GM12878 (cell line): ENCODE measurements around the gene ZNF467. TPM values are rescaled to one million over a fixed set of nuclear protein-coding genes. Genes with fewer than 3 reads are reported as not detected.

Source experiments
- ATAC-seq: fragments of 200-7000 bp; cut with Tn5 transposase; 3 replicates; pipeline ENCODE4 v1.9.1; 2020; ENCODE audit warnings: mild to moderate bottlenecking, moderate library complexity
- BruUV-seq: library from RNA; stranded (reverse); fragments of 400-500 nt; replicated peaks from 2 replicates; lab custom pipeline; 2021; lab: Mats Ljungman, UMichigan
- CTCF ChIA-PET: fragments of 300-600 bp; sonication (Branson Sonifier 250); formaldehyde crosslinking; extraction: SDS; loops from one replicate; lab custom pipeline; 2021; ENCODE audit warnings: inconsistent platforms; lab: Yijun Ruan, JAX
- POLR2A ChIA-PET: fragments of 350-600 bp; formaldehyde crosslinking; extraction: SDS; loops from one replicate; lab custom pipeline; 2021; ENCODE audit warnings: inconsistent platforms; lab: Charles Lee
- RAD21 ChIA-PET: fragments of 300-600 bp; sonication (Branson Sonifier 250); formaldehyde crosslinking; loops from one replicate; lab custom pipeline; 2023; ENCODE audit warnings: antibody characterized with exemption; ENCODE audit not compliant: unreplicated experiment; lab: Charles Lee
- SMC1A ChIA-PET: fragments of 300-600 bp; sonication (Branson Sonifier 250); formaldehyde crosslinking; loops from one replicate; lab custom pipeline; 2023; ENCODE audit not compliant: unreplicated experiment, uncharacterized antibody; lab: Charles Lee
- DNase-seq: peaks from one replicate; pipeline ENCODE4 v3.0.0-alpha.2; 2011; ENCODE audit warnings: low read depth, low spot score
- FAIRE-seq: peaks from 3 replicates; lab custom pipeline; 2011; peaks lifted over from hg19 to GRCh38; lab: Jason Lieb, UNC
- H2AFZ ChIP-seq: 2 replicates; pipeline ENCODE4 v1.6.0; 2011; ENCODE audit warnings: low read depth, low read length, control low read depth; ENCODE audit not compliant: control insufficient read depth
- H3K27ac ChIP-seq: 2 replicates; pipeline ENCODE4 v1.5.1; 2011; ENCODE audit warnings: control low read depth; ENCODE audit not compliant: control insufficient read depth, insufficient read depth
- H3K27me3 ChIP-seq, 2 experiments: replicated peaks in 1 of 2; 2 replicates each; pipeline versions ENCODE4 v1.6.0 to v1.6.1; 2011; ENCODE audit warnings: low read length in 1 of 2; ENCODE audit not compliant: control insufficient read depth in 2 of 2, insufficient read depth in 2 of 2
- H3K36me3 ChIP-seq, 2 experiments: 2 replicates each; pipeline ENCODE4 v1.5.1; 2011; ENCODE audit warnings: low read length in 1 of 2; ENCODE audit not compliant: control insufficient read depth in 2 of 2, insufficient read depth in 2 of 2
- H3K4me1 ChIP-seq: 2 replicates; pipeline ENCODE4 v1.6.1; 2011; ENCODE audit warnings: mild to moderate bottlenecking, low read length, moderate library complexity, mixed read lengths; ENCODE audit not compliant: control insufficient read depth, insufficient read depth
- H3K4me2 ChIP-seq: 2 replicates; pipeline ENCODE4 v1.6.0; 2011; ENCODE audit warnings: control low read depth; ENCODE audit not compliant: control insufficient read depth, insufficient read depth
- H3K4me3 ChIP-seq: fragments of 200-600 bp; sonication (generic); 2 replicates; pipeline ENCODE4 v1.5.1; 2016
- H3K79me2 ChIP-seq: 2 replicates; pipeline ENCODE4 v1.6.0; 2011; ENCODE audit warnings: low read length; ENCODE audit not compliant: control insufficient read depth, insufficient read depth
- H3K9ac ChIP-seq: 2 replicates; pipeline ENCODE4 v1.8.0; 2011; ENCODE audit warnings: low read length, control low read depth, mixed read lengths; ENCODE audit not compliant: control insufficient read depth, insufficient read depth
- H3K9me3 ChIP-seq: replicated peaks from 3 replicates; pipeline ENCODE4 v1.5.1; 2011; ENCODE audit warnings: mild to moderate bottlenecking, low read length; ENCODE audit not compliant: control insufficient read depth, insufficient read depth
- H4K20me1 ChIP-seq: 2 replicates; pipeline ENCODE4 v1.6.0; 2011; ENCODE audit not compliant: control insufficient read depth, insufficient read depth
- EZH2 ChIP-seq: IDR thresholded peaks from 2 replicates; pipeline ENCODE4 v1.6.1; 2012; ENCODE audit warnings: low read depth, mild to moderate bottlenecking, control low read depth, inconsistent platforms, low read length, borderline replicate concordance; ENCODE audit not compliant: control insufficient read depth
- MYC ChIP-seq: IDR thresholded peaks from 2 replicates; pipeline ENCODE4 v1.6.1; 2011; ENCODE audit warnings: mild to moderate bottlenecking, low read length, moderate library complexity, inconsistent platforms; ENCODE audit not compliant: insufficient read depth, insufficient replicate concordance, insufficient read length, severe bottlenecking
- NR2C1 ChIP-seq: fragments of 450-650 bp; IDR thresholded peaks from 2 replicates; pipeline ENCODE4 v1.6.1; 2017; ENCODE audit warnings: antibody characterized with exemption, mild to moderate bottlenecking, moderate library complexity
- POLR2A ChIP-seq: IDR thresholded peaks from 2 replicates; pipeline ENCODE4 v1.6.1; 2011; ENCODE audit warnings: low read depth, mild to moderate bottlenecking, low read length
- RELA ChIP-seq: fragments of 450-650 bp; IDR thresholded peaks from 2 replicates; pipeline ENCODE4 v1.8.0; 2014; ENCODE audit warnings: borderline replicate concordance; ENCODE audit not compliant: partially characterized antibody
- REST ChIP-seq: IDR thresholded peaks from 2 replicates; pipeline ENCODE4 v1.6.1; 2012; ENCODE audit warnings: mild to moderate bottlenecking, low read depth, low read length
- SPI1 ChIP-seq: IDR thresholded peaks from 2 replicates; pipeline ENCODE4 v1.6.1; 2011; ENCODE audit warnings: low read depth, mild to moderate bottlenecking, low read length, moderate library complexity, borderline replicate concordance; ENCODE audit not compliant: insufficient read depth
- TARDBP ChIP-seq: IDR thresholded peaks from 2 replicates; pipeline ENCODE4 v1.6.1; 2016; ENCODE audit warnings: borderline replicate concordance
- ZNF592 ChIP-seq: fragments of 450-650 bp; IDR thresholded peaks from 2 replicates; pipeline ENCODE4 v1.6.1; 2017; ENCODE audit warnings: mild to moderate bottlenecking, moderate library complexity
- WGBS: methylation state at CpG from one replicate; pipeline ENCODE4 v1.1.6; 2016; ENCODE audit warnings: low lambda C conversion rate; ENCODE audit not compliant: insufficient replicate concordance, insufficient coverage; ENCODE audit errors: missing lambda C conversion rate; 5-methylcytosine and 5-hydroxymethylcytosine counted together
- in situ Hi-C: fragments of 300-500 bp; cut with MboI; formaldehyde crosslinking; loops from 9 replicates; pipeline ENCODE4 v1.14.3; 2018; ENCODE audit warnings: mixed read lengths
- intact Hi-C: fragments of 100-400 bp; cut with micrococcal nuclease; formaldehyde crosslinking; loops from one replicate; pipeline ENCODE4 v1.14.2; 2022; ENCODE audit not compliant: unreplicated experiment
- polyA plus RNA-seq, 11 experiments: library from polyadenylated mRNA; depleted of rRNA in 4 of 11; unstranded in 6 of 11; stranded (reverse) in 5 of 11; fragments of >200 nt; fragmentation: Nextera tagmentation in 4 of 11; fragmentation: Illumina TruSeq in 1 of 11; extraction: Ambion mirVana in 4 of 11; extraction: Trizol in 1 of 11; gene quantifications; 1 replicate in 1 of 11; 2 replicates in 10 of 11; pipeline versions ENCODE4 v1.2.1 to v1.2.3, GENCODE V29; 2011 to 2016; ENCODE audit warnings: inconsistent platforms in 2 of 11, missing spikeins in 2 of 11, low read depth in 1 of 11
- total RNA-seq, 4 experiments: library from RNA; depleted of rRNA in 3 of 4; stranded (reverse); fragments of >200 nt in 3 of 4; fragmentation: Illumina TruSeq in 1 of 4; extraction: Trizol in 1 of 4; gene quantifications; 2 replicates each; pipeline versions ENCODE4 v1.2.1 to v1.2.3, GENCODE V29; 2013 to 2021

Gene ZNF467
- total and polyA plus RNA-seq, 10 of the 15 experiments (the other 5 are each of a cell fraction or from before 2014, with no cell fraction given): not detected

GRCh38 chr7:149782682-149783345 is 9.4 kb upstream of the ZNF467 start:
- CTCF ChIA-PET: no interaction called here
- in situ Hi-C loops: no loop called here
- intact Hi-C loops: no loop called here

GRCh38 chr7:149781921-149782320 is 8.5 kb upstream of the ZNF467 start:
- ChIA-PET RAD21 (no interaction called here), SMC1A (no interaction called here), CTCF (no interaction called here), POLR2A (no interaction called here)
- 61% methylated on average over 12 of the region's 13 CpGs for WGBS
- H3K27me3 ChIP-seq: no peaks in the 10 kb centered on the region; a peak in 1 of 4 replicates
- FAIRE-seq: no peak
- H3K4me2 ChIP-seq: no peak overlapping the region
- no peaks in the 10 kb centered on the region for H3K79me2 ChIP-seq
- intact Hi-C loops: no loop called here
- H3K27ac ChIP-seq: no peak overlapping the region
- H4K20me1 ChIP-seq: no peaks in the 10 kb centered on the region
- no peak for DNase-seq
- no peak overlapping the region for H2AFZ ChIP-seq
- H3K9me3 ChIP-seq: no peaks in the 10 kb centered on the region
- H3K36me3 ChIP-seq: no peaks in the 10 kb centered on the region
- no TSS peak for BruUV-seq
- no peak overlapping the region for H3K4me3 ChIP-seq
- no peaks in the 10 kb centered on the region; the same call in 1 of the 2 replicates for H3K4me1 ChIP-seq
- in situ Hi-C loops: no loop called here
- ATAC-seq: no peak
- no peak overlapping the region for H3K9ac ChIP-seq
- no peak for TF ChIP-seq ZNF592
- no peak for TF ChIP-seq SPI1
- TF ChIP-seq POLR2A: no peak
- TF ChIP-seq REST: no peak
- TF ChIP-seq EZH2: no peak
- no peak for TF ChIP-seq TARDBP
- no peak for TF ChIP-seq NR2C1
- TF ChIP-seq MYC: no peak

More at GRCh38 chr7:149782682-149783345, 9.4 kb upstream of the ZNF467 start:
- Histone ChIP-seq H3K9me3 (no peaks in the 10 kb centered on the region), H3K79me2 (no peaks in the 10 kb centered on the region), H2AFZ (no peak overlapping the region), H3K9ac (no peak overlapping the region), H3K36me3 (no peaks in the 10 kb centered on the region), H3K27ac (no peak overlapping the region), H3K4me3 (no peak overlapping the region), H3K4me2 (no peak overlapping the region), H4K20me1 (no peaks in the 10 kb centered on the region), H3K4me1 (no peaks in the 10 kb centered on the region; the same call in 1 of the 2 replicates), H3K27me3 (no peaks in the 10 kb centered on the region; a peak in 1 of 4 replicates)
- WGBS: 46% methylated on average over 18 of the region's 18 CpGs
- no peak for ATAC-seq
- FAIRE-seq: no peak
- no TSS peak for BruUV-seq
- no peak for TF ChIP-seq RELA
- ChIA-PET RAD21 (no interaction called here), SMC1A (no interaction called here), POLR2A (no interaction called here)
- no peak for DNase-seq
